Testis (tissue), 2 donors: Measurements from ENCODE around the gene RXFP1.

ENCODE experiments used
- POLR2A ChIP-seq: fragments of 450-650 bp; IDR thresholded peaks from one replicate; pipeline ENCODE4 v1.6.1; 2017; ENCODE audit warnings: antibody characterized with exemption, mild to moderate bottlenecking, moderate library complexity
- TF ChIP-seq, protein P1 (sequence below), 3 experiments: fragments of 450-650 bp in 2 of 3; fragments of 200-600 bp in 1 of 3; sonication (generic) in 1 of 3; IDR thresholded peaks; one replicate each; pipeline ENCODE4 v1.5.1; 2016 to 2019; ENCODE audit warnings: antibody characterized with exemption in 3 of 3, mild to moderate bottlenecking in 2 of 3, moderate library complexity in 1 of 3

DNA sequence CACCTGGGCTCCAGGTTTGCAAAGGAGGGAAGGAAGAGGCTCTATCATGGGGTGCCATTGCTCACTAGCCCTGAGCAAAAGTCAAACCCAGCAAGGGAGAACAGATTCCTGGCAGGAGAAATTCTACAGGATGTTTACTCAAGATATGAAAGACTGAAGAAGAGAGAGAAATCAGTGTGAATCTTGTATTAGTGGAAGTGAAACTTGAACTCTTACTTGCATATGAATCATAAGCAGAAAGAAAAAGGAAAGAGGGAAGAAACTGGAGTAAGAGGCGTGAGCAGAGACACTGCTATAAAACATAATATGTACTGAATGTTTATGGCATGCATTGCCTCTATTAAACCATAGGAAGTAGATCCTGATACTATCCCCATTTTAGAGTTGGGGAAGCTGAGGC is 89.1 kb downstream of the RXFP1 start:
- TF ChIP-seq, protein P1, sequence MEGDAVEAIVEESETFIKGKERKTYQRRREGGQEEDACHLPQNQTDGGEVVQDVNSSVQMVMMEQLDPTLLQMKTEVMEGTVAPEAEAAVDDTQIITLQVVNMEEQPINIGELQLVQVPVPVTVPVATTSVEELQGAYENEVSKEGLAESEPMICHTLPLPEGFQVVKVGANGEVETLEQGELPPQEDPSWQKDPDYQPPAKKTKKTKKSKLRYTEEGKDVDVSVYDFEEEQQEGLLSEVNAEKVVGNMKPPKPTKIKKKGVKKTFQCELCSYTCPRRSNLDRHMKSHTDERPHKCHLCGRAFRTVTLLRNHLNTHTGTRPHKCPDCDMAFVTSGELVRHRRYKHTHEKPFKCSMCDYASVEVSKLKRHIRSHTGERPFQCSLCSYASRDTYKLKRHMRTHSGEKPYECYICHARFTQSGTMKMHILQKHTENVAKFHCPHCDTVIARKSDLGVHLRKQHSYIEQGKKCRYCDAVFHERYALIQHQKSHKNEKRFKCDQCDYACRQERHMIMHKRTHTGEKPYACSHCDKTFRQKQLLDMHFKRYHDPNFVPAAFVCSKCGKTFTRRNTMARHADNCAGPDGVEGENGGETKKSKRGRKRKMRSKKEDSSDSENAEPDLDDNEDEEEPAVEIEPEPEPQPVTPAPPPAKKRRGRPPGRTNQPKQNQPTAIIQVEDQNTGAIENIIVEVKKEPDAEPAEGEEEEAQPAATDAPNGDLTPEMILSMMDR (IDR thresholded peaks at IDR 0.05), result no peak
- no peak for TF ChIP-seq POLR2A
